ENCODE measurements around the gene SLC28A2. TPM values are rescaled to one million over a fixed set of nuclear protein-coding genes. Genes with fewer than 3 reads are reported as not detected.
A peak's percentile ranks its signal among the peaks of the same experiment; 100 is the strongest.

Gene SLC28A2
- total and polyA plus RNA-seq, 2 of the 13 experiments (the other 11 are each of a cell fraction or from before 2014, with no cell fraction given) = 0.01 to 0.11 TPM

DNA sequence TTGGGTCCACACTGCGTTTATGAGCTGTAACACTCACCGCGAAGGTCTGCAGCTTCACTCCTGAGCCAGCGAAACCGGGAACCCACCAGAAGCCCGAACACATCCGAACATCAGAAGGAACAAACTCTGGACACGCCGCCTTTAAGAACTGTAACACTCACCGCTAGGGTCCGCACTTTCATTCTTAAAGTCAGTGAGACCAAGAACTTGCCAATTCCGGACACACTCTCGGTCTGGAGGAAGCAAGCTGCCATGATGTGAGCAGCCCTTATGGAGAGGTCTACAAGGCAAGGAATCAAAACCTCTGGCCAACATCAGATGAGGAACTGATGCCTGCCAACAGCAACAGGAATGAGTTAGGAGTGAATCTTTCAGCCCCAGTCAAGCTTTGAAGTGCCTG is 62.9 kb downstream of the SLC28A2 start (continued):
- TF ChIP-seq ZNF660 (CRISPR knock-in tag; IDR thresholded peaks at IDR 0.05; ENCODE audit: borderline replicate concordance, low read depth) = no peak
- no peak for TF ChIP-seq SKIL (CRISPR knock-in tag; IDR thresholded peaks at IDR 0.05; ENCODE audit: borderline replicate concordance)
- TF ChIP-seq, protein P1, sequence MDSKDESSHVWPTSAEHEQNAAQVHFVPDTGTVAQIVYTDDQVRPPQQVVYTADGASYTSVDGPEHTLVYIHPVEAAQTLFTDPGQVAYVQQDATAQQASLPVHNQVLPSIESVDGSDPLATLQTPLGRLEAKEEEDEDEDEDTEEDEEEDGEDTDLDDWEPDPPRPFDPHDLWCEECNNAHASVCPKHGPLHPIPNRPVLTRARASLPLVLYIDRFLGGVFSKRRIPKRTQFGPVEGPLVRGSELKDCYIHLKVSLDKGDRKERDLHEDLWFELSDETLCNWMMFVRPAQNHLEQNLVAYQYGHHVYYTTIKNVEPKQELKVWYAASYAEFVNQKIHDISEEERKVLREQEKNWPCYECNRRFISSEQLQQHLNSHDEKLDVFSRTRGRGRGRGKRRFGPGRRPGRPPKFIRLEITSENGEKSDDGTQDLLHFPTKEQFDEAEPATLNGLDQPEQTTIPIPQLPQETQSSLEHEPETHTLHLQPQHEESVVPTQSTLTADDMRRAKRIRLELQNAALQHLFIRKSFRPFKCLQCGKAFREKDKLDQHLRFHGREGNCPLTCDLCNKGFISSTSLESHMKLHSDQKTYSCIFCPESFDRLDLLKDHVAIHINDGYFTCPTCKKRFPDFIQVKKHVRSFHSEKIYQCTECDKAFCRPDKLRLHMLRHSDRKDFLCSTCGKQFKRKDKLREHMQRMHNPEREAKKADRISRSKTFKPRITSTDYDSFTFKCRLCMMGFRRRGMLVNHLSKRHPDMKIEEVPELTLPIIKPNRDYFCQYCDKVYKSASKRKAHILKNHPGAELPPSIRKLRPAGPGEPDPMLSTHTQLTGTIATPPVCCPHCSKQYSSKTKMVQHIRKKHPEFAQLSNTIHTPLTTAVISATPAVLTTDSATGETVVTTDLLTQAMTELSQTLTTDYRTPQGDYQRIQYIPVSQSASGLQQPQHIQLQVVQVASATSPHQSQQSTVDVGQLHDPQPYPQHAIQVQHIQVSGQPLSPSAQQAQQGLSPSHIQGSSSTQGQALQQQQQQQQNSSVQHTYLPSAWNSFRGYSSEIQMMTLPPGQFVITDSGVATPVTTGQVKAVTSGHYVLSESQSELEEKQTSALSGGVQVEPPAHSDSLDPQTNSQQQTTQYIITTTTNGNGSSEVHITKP (CRISPR knock-in tag; IDR thresholded peaks at IDR 0.05; ENCODE audit: low read depth) = no peak
- no peak for TF ChIP-seq SRF (IDR thresholded peaks at IDR 0.05; ENCODE audit: low read depth, low read length)
- no peak for TF ChIP-seq ZNF709 (CRISPR knock-in tag; IDR thresholded peaks at IDR 0.05)

GRCh38 chr15:45319472-45320214 is 67.6 kb downstream of the SLC28A2 start:
- no TSS peak for BruUV-seq (replicated peaks)
- H3K79me2 ChIP-seq (ENCODE audit: insufficient read depth, low read length) = no peaks in the 10 kb centered on the region
- no peak overlapping the region for H3K4me3 ChIP-seq (replicated peaks in 1 of 3; ENCODE audit: insufficient read depth in 1 of 3, low read depth in 2 of 3, low read length in 3 of 3)
- DNase-seq (ENCODE audit: low spot score) (no peak), FAIRE-seq (peak; percentile 18), ATAC-seq (no peak)
- no peak overlapping the region for H3K9ac ChIP-seq (ENCODE audit: insufficient read depth, low read depth, low read length)
- no peak overlapping the region for H3K27ac ChIP-seq (ENCODE audit: extremely low read length, insufficient read depth, low read length)
- H3K27me3 ChIP-seq (ENCODE audit: control insufficient read depth in 1 of 2, insufficient read depth in 2 of 2, low read length in 2 of 2) = no peaks in the 10 kb centered on the region
- intact Hi-C loops (cut with micrococcal nuclease; ENCODE audit: unreplicated experiment) = no loop called here
- no peak overlapping the region for H2AFZ ChIP-seq (ENCODE audit: low read length)
- ChIA-PET POLR2A (interaction anchor here (0.9 to 2.2 kb wide), 2 partner anchors 11 to 82 kb away, joined by 3 to 5 read pairs; a partner anchor contains a TSS), CTCF (ENCODE audit: low intra/inter-chr PET ratio, low total read pairs) (no interaction called here)
- H3K36me3 ChIP-seq (replicated peaks in 1 of 2; ENCODE audit: control insufficient read depth in 1 of 2, insufficient read depth in 2 of 2, low read length in 2 of 2) = no peaks in the 10 kb centered on the region
- no peak for TF ChIP-seq BRCA1 (CRISPR knock-in tag; IDR thresholded peaks at IDR 0.05)
- no peak for TF ChIP-seq PRPF4 (IDR thresholded peaks at IDR 0.05; ENCODE audit: low read depth, low read length, poor library complexity, severe bottlenecking)
- no peak for TF ChIP-seq ZNF605 (CRISPR knock-in tag; IDR thresholded peaks at IDR 0.05)
- no peak for TF ChIP-seq PTBP1 (IDR thresholded peaks at IDR 0.05; ENCODE audit: low read depth, low read length, poor library complexity, severe bottlenecking)
- TF ChIP-seq WIZ (CRISPR knock-in tag; IDR thresholded peaks at IDR 0.05) = no peak
- no peak for TF ChIP-seq ZNF3 (CRISPR knock-in tag; IDR thresholded peaks at IDR 0.05)
- no peak for TF ChIP-seq NFIB (CRISPR knock-in tag; IDR thresholded peaks at IDR 0.05; ENCODE audit: borderline replicate concordance)
- no peak for TF ChIP-seq SP1 (IDR thresholded peaks at IDR 0.05)
- no peak for TF ChIP-seq SP1 (CRISPR knock-in tag; IDR thresholded peaks at IDR 0.05)
- TF ChIP-seq ZNF10 (CRISPR knock-in tag; IDR thresholded peaks at IDR 0.05; ENCODE audit: borderline replicate concordance, low read depth) = no peak
- TF ChIP-seq RXRA (CRISPR knock-in tag; IDR thresholded peaks at IDR 0.05) = no peak
- no peak for TF ChIP-seq TP53 (CRISPR knock-in tag; conservative IDR thresholded peaks at IDR 0.05)
- WGBS (ENCODE audit: low lambda C conversion rate) = 82% methylated on average over 7 of the region's 7 CpGs
- no peaks in the 10 kb centered on the region for H4K20me1 ChIP-seq (ENCODE audit: insufficient read depth, low read length)
- no peaks in the 10 kb centered on the region for H3K9me3 ChIP-seq (ENCODE audit: low read length)
- in situ Hi-C loops (cut with HindIII; ENCODE audit: extremely low pct_ligation_motif_present, low pct_unique_long_range_greater_than_20kb) = no loop called here
- peak overlapping the region; percentile 6; the same call in 1 of the 2 replicates for H3K4me2 ChIP-seq (ENCODE audit: low read depth, low read length)
- peaks cover 21% of the 10 kb centered on the region for H3K4me1 ChIP-seq (ENCODE audit: insufficient read depth, low read length)
